H1 (cell line): Measurements from ENCODE around the gene SLC1A5. TPM values are rescaled to one million over a fixed set of nuclear protein-coding genes. Genes with fewer than 3 reads are reported as not detected.

Experiments used
- CHD1 ChIP-seq: IDR thresholded peaks from 2 replicates; pipeline ENCODE4 v1.6.1; 2012; ENCODE audit warnings: low read depth, low read length, improper control_type of control experiment
- CHD2 ChIP-seq: IDR thresholded peaks from 2 replicates; pipeline ENCODE4 v1.6.1; 2012; ENCODE audit warnings: low read length, improper control_type of control experiment
- CTBP2 ChIP-seq: IDR thresholded peaks from 2 replicates; pipeline ENCODE4 v1.7.0; 2011; ENCODE audit warnings: borderline replicate concordance, mild to moderate bottlenecking, moderate library complexity, mixed read lengths, low read length; ENCODE audit not compliant: insufficient read depth, insufficient read length
- RBBP5 ChIP-seq: IDR thresholded peaks from 2 replicates; pipeline ENCODE4 v1.7.1; 2012; ENCODE audit warnings: low read depth, mild to moderate bottlenecking, inconsistent platforms, low read length, moderate library complexity, borderline replicate concordance
- RFX5 ChIP-seq: IDR thresholded peaks from 2 replicates; pipeline ENCODE4 v1.6.1; 2011; ENCODE audit warnings: low read depth, low read length, improper control_type of control experiment, borderline replicate concordance
- RNF2 ChIP-seq: fragments of 200-900, 300-1000 bp; sonication (generic); IDR thresholded peaks from 2 replicates; pipeline ENCODE4 v1.7.1; 2016; ENCODE audit warnings: borderline replicate concordance, low read depth, mild to moderate bottlenecking, antibody characterized with exemption, low read length; ENCODE audit not compliant: poor library complexity, severe bottlenecking; ENCODE audit errors: missing control alignments
- SRF ChIP-seq: IDR thresholded peaks from 2 replicates; pipeline ENCODE4 v1.6.1; 2011; ENCODE audit warnings: mild to moderate bottlenecking, low read depth, low read length, moderate library complexity
- polyA plus RNA-seq, 7 experiments: library from polyadenylated mRNA; depleted of rRNA in 3 of 7; stranded (reverse) in 5 of 7; unstranded in 2 of 7; fragments of >200 nt in 5 of 7; fragments of 200-250 nt in 2 of 7; gene quantifications; 1 replicate in 5 of 7; 2 replicates in 1 of 7; 4 replicates in 1 of 7; pipeline versions ENCODE4 v1.2.1 to v1.2.3, GENCODE V29; 2011 to 2013; ENCODE audit warnings: missing spikeins in 2 of 7, mixed read lengths in 2 of 7
- total RNA-seq: library from RNA; stranded (reverse); fragmentation: NEBNext Ultra II Directional; extraction: Animal tissue kit (Norgen Biotek cat#: 25700); gene quantifications from 2 replicates; pipeline ENCODE4 v1.2.1, GENCODE V29; 2021
- TF ChIP-seq, protein P1 (sequence below): fragments of 300-600 bp; sonication (generic); IDR thresholded peaks from 2 replicates; pipeline ENCODE4 v1.7.1; 2012; ENCODE audit warnings: low read length, moderate library complexity, mild to moderate bottlenecking, inconsistent platforms; ENCODE audit not compliant: insufficient replicate concordance

SLC1A5 gene
- total and polyA plus RNA-seq, 2 of the 8 experiments (the other 6 are each of a cell fraction or from before 2014, with no cell fraction given): 291 to 351 TPM

DNA sequence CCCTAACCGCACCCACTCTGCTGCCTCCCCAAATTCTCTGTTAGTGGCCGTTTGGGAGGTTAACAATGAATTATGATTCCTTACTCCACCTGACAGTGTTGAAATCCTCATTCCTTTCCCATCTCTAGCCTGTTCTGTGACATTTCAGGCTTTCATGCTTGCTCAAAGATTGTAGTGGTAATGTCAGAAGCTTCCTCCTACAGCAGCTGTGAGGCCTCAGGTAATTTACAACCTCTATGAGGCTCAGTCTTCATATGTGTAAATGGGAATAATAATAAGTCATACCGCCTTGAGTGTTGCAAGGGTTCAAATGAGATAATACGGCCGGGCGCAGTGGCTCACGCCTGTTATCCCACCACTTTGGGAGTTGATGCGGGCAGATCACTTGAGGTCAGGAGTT, 977 bp upstream of the SLC1A5 start (continued):
- TF ChIP-seq, protein P1, sequence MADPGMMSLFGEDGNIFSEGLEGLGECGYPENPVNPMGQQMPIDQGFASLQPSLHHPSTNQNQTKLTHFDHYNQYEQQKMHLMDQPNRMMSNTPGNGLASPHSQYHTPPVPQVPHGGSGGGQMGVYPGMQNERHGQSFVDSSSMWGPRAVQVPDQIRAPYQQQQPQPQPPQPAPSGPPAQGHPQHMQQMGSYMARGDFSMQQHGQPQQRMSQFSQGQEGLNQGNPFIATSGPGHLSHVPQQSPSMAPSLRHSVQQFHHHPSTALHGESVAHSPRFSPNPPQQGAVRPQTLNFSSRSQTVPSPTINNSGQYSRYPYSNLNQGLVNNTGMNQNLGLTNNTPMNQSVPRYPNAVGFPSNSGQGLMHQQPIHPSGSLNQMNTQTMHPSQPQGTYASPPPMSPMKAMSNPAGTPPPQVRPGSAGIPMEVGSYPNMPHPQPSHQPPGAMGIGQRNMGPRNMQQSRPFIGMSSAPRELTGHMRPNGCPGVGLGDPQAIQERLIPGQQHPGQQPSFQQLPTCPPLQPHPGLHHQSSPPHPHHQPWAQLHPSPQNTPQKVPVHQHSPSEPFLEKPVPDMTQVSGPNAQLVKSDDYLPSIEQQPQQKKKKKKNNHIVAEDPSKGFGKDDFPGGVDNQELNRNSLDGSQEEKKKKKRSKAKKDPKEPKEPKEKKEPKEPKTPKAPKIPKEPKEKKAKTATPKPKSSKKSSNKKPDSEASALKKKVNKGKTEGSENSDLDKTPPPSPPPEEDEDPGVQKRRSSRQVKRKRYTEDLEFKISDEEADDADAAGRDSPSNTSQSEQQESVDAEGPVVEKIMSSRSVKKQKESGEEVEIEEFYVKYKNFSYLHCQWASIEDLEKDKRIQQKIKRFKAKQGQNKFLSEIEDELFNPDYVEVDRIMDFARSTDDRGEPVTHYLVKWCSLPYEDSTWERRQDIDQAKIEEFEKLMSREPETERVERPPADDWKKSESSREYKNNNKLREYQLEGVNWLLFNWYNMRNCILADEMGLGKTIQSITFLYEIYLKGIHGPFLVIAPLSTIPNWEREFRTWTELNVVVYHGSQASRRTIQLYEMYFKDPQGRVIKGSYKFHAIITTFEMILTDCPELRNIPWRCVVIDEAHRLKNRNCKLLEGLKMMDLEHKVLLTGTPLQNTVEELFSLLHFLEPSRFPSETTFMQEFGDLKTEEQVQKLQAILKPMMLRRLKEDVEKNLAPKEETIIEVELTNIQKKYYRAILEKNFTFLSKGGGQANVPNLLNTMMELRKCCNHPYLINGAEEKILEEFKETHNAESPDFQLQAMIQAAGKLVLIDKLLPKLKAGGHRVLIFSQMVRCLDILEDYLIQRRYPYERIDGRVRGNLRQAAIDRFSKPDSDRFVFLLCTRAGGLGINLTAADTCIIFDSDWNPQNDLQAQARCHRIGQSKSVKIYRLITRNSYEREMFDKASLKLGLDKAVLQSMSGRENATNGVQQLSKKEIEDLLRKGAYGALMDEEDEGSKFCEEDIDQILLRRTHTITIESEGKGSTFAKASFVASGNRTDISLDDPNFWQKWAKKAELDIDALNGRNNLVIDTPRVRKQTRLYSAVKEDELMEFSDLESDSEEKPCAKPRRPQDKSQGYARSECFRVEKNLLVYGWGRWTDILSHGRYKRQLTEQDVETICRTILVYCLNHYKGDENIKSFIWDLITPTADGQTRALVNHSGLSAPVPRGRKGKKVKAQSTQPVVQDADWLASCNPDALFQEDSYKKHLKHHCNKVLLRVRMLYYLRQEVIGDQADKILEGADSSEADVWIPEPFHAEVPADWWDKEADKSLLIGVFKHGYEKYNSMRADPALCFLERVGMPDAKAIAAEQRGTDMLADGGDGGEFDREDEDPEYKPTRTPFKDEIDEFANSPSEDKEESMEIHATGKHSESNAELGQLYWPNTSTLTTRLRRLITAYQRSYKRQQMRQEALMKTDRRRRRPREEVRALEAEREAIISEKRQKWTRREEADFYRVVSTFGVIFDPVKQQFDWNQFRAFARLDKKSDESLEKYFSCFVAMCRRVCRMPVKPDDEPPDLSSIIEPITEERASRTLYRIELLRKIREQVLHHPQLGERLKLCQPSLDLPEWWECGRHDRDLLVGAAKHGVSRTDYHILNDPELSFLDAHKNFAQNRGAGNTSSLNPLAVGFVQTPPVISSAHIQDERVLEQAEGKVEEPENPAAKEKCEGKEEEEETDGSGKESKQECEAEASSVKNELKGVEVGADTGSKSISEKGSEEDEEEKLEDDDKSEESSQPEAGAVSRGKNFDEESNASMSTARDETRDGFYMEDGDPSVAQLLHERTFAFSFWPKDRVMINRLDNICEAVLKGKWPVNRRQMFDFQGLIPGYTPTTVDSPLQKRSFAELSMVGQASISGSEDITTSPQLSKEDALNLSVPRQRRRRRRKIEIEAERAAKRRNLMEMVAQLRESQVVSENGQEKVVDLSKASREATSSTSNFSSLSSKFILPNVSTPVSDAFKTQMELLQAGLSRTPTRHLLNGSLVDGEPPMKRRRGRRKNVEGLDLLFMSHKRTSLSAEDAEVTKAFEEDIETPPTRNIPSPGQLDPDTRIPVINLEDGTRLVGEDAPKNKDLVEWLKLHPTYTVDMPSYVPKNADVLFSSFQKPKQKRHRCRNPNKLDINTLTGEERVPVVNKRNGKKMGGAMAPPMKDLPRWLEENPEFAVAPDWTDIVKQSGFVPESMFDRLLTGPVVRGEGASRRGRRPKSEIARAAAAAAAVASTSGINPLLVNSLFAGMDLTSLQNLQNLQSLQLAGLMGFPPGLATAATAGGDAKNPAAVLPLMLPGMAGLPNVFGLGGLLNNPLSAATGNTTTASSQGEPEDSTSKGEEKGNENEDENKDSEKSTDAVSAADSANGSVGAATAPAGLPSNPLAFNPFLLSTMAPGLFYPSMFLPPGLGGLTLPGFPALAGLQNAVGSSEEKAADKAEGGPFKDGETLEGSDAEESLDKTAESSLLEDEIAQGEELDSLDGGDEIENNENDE: no peak
- no peak for TF ChIP-seq RBBP5
- no peak for TF ChIP-seq SRF
- no peak for TF ChIP-seq CTBP2
- TF ChIP-seq CHD1: no peak
- no peak for TF ChIP-seq CHD2
- no peak for TF ChIP-seq RNF2
- TF ChIP-seq RFX5: no peak
